MM.1S (cell line): ENCODE results near the gene TMED3.

Source experiments
- CTCF ChIP-seq: fragments of 300-600 bp; sonication (generic); IDR thresholded peaks from 2 replicates; pipeline ENCODE4 v1.5.1; 2016; ENCODE audit warnings: antibody characterized with exemption, low read length, mixed read lengths
- EZH2phosphoT487 ChIP-seq: fragments of 300-600 bp; sonication (generic); IDR thresholded peaks from 2 replicates; pipeline ENCODE4 v1.6.1; 2018; ENCODE audit warnings: antibody characterized with exemption, low read length

DNA sequence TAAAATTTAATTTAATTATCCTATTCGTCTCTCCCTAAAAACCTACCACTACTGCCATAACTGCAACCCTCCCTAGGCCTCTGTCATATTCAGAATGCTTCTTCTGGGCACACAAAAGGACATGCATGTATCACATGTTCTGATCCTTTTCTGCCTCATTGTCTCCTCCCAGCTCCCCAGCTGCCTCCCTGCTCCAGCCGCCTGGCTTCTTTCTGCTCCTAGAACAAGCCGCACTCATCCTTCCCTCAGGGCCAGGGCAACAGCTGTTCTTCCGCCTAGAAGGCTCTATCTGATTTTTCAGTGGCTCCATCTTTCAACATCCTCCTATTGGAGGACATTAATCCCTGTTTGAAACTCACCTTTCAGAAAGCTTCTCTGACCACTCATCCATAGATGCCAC lies 38.6 kb downstream of the TMED3 start:
- no peak for TF ChIP-seq CTCF
- TF ChIP-seq EZH2phosphoT487 = no peak
